ENCODE measurements around the gene PPP1R37. TPM values are rescaled to one million over a fixed set of nuclear protein-coding genes. Genes with fewer than 3 reads are reported as not detected.
A peak's percentile ranks its signal among the peaks of the same experiment; 100 is the strongest.

Gene PPP1R37
- total and polyA plus RNA-seq, 2 of the 8 experiments (the other 6 are each of a cell fraction or from before 2014, with no cell fraction given) = 14.6 to 25.7 TPM

DNA sequence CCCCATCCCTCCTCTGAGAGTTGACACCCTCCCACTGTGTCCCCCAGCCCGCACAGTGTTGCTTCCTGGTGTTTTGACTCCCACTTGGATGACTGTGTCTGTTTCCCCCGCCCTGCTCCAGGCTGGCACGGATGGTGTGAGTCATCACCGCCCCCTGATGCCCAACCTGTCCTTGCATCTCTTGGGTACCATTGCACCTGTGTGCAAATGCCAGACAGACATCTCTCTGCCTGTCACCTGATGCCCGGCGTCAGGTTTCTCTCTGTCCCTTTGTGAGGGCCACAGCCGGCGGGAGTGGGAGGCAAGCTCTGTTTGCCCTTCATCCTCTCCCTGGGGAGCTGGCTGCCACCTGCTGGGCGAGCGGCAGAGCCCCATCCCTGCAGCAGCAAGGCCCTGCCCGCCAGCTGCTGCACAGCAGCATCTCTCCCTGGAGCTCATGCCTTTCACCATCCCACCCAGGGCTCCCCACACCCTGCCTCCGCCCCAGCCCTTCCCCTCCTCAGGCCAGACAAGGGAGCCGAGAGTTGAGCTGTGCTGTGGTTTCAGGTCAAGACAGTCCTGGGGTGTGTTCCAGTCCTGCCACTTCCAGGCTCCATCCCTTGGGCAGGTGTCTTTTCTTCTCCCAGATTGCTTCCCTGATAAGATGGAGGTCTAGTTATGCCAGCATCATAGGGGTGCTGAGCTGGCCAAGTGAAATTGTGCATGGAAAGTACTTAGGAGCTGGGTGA, 38.1 kb downstream of the PPP1R37 start:
- FAIRE-seq (no peak), DNase-seq (ENCODE audit: low read depth in 1 of 2, low spot score in 2 of 2) (no peak)
- Histone ChIP-seq H3K4me3 (ENCODE audit: extremely low read depth in 1 of 4, insufficient read depth in 2 of 4, low read depth in 3 of 4, low read length in 4 of 4) (no peak overlapping the region), H3K23ac (ENCODE audit: insufficient read length) (no peak overlapping the region), H4K91ac (replicated peaks; ENCODE audit: insufficient read length, low read length) (no peak overlapping the region), H2BK120ac (replicated peaks; ENCODE audit: low read depth, low read length) (no peak overlapping the region), H3K9me3 (ENCODE audit: insufficient read depth in 2 of 2, low read depth in 1 of 2, low read length in 1 of 2) (no peaks in the 10 kb centered on the region), H3K4ac (replicated peaks; ENCODE audit: insufficient read length, low read depth, low read length) (no peak overlapping the region), H2BK15ac (ENCODE audit: low read length) (no peak overlapping the region), H2AFZ (ENCODE audit: low read length) (no peak overlapping the region), H3K56ac (replicated peaks; ENCODE audit: insufficient read length, low read depth, low read length) (no peak overlapping the region), H3K14ac (ENCODE audit: insufficient read length) (no peak overlapping the region), H3K23me2 (ENCODE audit: low read depth, low read length) (no peaks in the 10 kb centered on the region), H3K18ac (ENCODE audit: extremely low read depth, low read length) (peak overlapping the region; percentile 48; the same call in 1 of the 2 replicates), H3K79me2 (ENCODE audit: control insufficient read depth in 1 of 2, insufficient read depth in 2 of 2, low read length in 2 of 2) (peaks cover 0 to 50% of the 10 kb centered on the region in 2 experiments; a peak in 2 of 4 replicates), H3K4me2 (ENCODE audit: insufficient read depth in 1 of 2, low read depth in 2 of 2, low read length in 2 of 2) (no peak overlapping the region), H3K79me1 (ENCODE audit: low read depth, low read length) (peaks cover 24% of the 10 kb centered on the region), H2BK5ac (ENCODE audit: low read depth, low read length) (peak overlapping the region; percentile 24; the same call in 1 of the 2 replicates), H2BK20ac (ENCODE audit: low read length) (no peak overlapping the region; the same call in 1 of the 2 replicates), H3K36me3 (ENCODE audit: control insufficient read depth in 2 of 4, insufficient read depth in 4 of 4, low read length in 3 of 4) (no peaks in the 10 kb centered on the region), H2BK12ac (ENCODE audit: low read depth, low read length) (no peak overlapping the region), H2AK5ac (ENCODE audit: low read depth, low read length) (no peak overlapping the region), H3K9ac (replicated peaks in 1 of 4; ENCODE audit: extremely low read depth in 1 of 4, low read depth in 3 of 4, low read length in 3 of 4) (no peak overlapping the region), H3K27me3 (replicated peaks in 1 of 4; ENCODE audit: control insufficient read depth in 3 of 4, extremely low read depth in 1 of 4, insufficient read depth in 3 of 4, low read length in 3 of 4) (no peaks in the 10 kb centered on the region; a peak in 1 of 7 replicates), H3K27ac (ENCODE audit: low read depth, low read length) (no peak overlapping the region), H3K4me1 (replicated peaks in 1 of 4; ENCODE audit: control insufficient read depth in 3 of 4, insufficient read depth in 4 of 4, low read length in 3 of 4) (peaks cover 0 to 12% (median 6%) of the 10 kb centered on the region in 4 experiments; a peak in 5 of 7 replicates), H4K8ac (ENCODE audit: extremely low read depth, insufficient read depth, low read length) (no peak overlapping the region; the same call in 1 of the 2 replicates), H4K20me1 (replicated peaks in 1 of 2; ENCODE audit: control insufficient read depth in 1 of 2, insufficient read depth in 2 of 2, low read length in 2 of 2) (peaks cover 17 to 26% of the 10 kb centered on the region in 2 experiments), H4K5ac (ENCODE audit: insufficient read length, low read depth, low read length) (no peak overlapping the region)
- no peak for TF ChIP-seq EP300 (IDR thresholded peaks at IDR 0.05; ENCODE audit: borderline replicate concordance in 1 of 2, low read depth in 2 of 2, low read length in 2 of 2)
- TF ChIP-seq CHD1 (IDR thresholded peaks at IDR 0.05; ENCODE audit: low read depth, low read length) = no peak
- no peak for TF ChIP-seq KDM1A (IDR thresholded peaks at IDR 0.05; ENCODE audit: borderline replicate concordance, low read length)
- no peak for TF ChIP-seq TAF7 (optimal IDR thresholded peaks at IDR 0.05; ENCODE audit: borderline replicate concordance, low read depth, low read length)
- TF ChIP-seq, protein P1, sequence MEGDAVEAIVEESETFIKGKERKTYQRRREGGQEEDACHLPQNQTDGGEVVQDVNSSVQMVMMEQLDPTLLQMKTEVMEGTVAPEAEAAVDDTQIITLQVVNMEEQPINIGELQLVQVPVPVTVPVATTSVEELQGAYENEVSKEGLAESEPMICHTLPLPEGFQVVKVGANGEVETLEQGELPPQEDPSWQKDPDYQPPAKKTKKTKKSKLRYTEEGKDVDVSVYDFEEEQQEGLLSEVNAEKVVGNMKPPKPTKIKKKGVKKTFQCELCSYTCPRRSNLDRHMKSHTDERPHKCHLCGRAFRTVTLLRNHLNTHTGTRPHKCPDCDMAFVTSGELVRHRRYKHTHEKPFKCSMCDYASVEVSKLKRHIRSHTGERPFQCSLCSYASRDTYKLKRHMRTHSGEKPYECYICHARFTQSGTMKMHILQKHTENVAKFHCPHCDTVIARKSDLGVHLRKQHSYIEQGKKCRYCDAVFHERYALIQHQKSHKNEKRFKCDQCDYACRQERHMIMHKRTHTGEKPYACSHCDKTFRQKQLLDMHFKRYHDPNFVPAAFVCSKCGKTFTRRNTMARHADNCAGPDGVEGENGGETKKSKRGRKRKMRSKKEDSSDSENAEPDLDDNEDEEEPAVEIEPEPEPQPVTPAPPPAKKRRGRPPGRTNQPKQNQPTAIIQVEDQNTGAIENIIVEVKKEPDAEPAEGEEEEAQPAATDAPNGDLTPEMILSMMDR (IDR thresholded peaks at IDR 0.05; ENCODE audit: control extremely low read depth in 1 of 3, insufficient read depth in 1 of 3, low read depth in 1 of 3, low read length in 3 of 3) = no peak
- ChIA-PET CTCF (ENCODE audit: partially characterized antibody) (interaction anchor here (0.6 to 2.5 kb wide), 10 partner anchors 9 to 1626 kb away, joined by 3 to 12 read pairs (median 3); partner anchors contain the start of gene ZNF296), POLR2A (ENCODE audit: partially characterized antibody) (interaction anchor here (1.0 to 2.0 kb wide), 5 partner anchors 9 to 39 kb away, joined by 3 to 5 read pairs (median 4); partner anchors contain the start of gene PPP1R37)
- 63% methylated on average over 12 of the region's 13 CpGs; no CpG with 5 or more reads in 1 of the 2 experiments for WGBS, 2 experiments (ENCODE audit: extremely low coverage in 1 of 2, insufficient coverage in 1 of 2, insufficient read length in 1 of 2, insufficient replicate concordance in 2 of 2, low coverage in 1 of 2, low lambda C conversion rate in 2 of 2, missing lambda C conversion rate in 1 of 2)
